ENCODE data around the gene PDE3A. TPM values are rescaled to one million over a fixed set of nuclear protein-coding genes. Genes with fewer than 3 reads are reported as not detected.
A peak's percentile ranks its signal among the peaks of the same experiment; 100 is the strongest.

PDE3A gene
- polyA plus RNA-seq, 1 of the 3 experiments (the other 2 are of a cell fraction) = 0.67 TPM

DNA sequence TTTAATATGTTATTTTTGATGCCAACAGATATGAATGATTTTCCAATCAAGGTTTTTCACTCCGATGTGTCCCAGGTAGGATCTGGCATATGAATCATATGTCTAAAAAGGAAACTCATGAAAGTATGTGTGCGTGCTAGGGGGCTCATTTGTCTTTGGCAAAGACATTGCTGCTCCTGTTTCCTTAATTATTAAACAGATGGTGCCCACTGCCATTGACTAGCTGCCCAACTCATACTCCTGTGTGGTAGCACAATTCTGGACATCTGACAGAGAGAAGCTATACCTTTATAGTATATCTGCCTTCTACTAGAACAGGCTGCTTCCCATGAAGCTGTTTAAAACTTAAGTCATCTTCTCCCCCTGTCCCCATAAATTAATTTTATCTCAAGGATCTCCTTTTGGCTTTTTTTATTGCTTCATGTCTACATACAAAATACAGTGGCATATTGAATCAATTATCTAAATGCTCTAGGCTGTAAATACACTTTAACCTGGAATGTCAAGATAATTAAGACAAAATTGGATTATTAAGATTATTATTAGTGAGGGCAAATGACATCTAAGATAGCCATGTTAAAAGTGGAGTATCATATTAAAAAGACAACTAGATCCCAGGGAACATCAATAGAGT is 1.4 kb upstream of the PDE3A start:
- WGBS (ENCODE audit: low lambda C conversion rate) = 57% methylated on average over 2 of the region's 2 CpGs
- no peaks in the 10 kb centered on the region; the same call in 1 of the 2 replicates for H4K20me1 ChIP-seq (ENCODE audit: insufficient read depth)
- no peaks in the 10 kb centered on the region for H3K36me3 ChIP-seq (replicated peaks in 1 of 2; ENCODE audit: control insufficient read depth in 1 of 2, insufficient read depth in 2 of 2, low read length in 1 of 2)
- H3K4me3 ChIP-seq (ENCODE audit: low read depth in 2 of 2, low read length in 1 of 2) = no peak overlapping the region; a peak in 1 of 4 replicates
- ChIA-PET CTCF (interaction anchor here (0.6 to 2.5 kb wide), 10 partner anchors 9 to 628 kb away, joined by 3 to 5 read pairs (median 3); no protein-coding TSS in a partner anchor), POLR2A (interaction anchor here (0.8 kb wide), 1 partner anchor 221 kb away, joined by 3 read pairs; no protein-coding TSS in a partner anchor)
- H3K27me3 ChIP-seq (ENCODE audit: insufficient read depth) = no peaks in the 10 kb centered on the region
- H3K9ac ChIP-seq = 0 out of 2 replicates have a peak overlapping the region, but pooled peaks have one; percentile 90
- no peak overlapping the region for H2AFZ ChIP-seq (ENCODE audit: low read depth)
- H3K27ac ChIP-seq (ENCODE audit: low read depth in 2 of 2, low read length in 1 of 2) = peak overlapping the region; percentile 95 to 96; a peak in 3 of 4 replicates
- no peaks in the 10 kb centered on the region for H3K9me3 ChIP-seq
- H3F3A ChIP-seq (replicated peaks; ENCODE audit: insufficient read depth) = peaks cover 8% of the 10 kb centered on the region
- peaks cover 0 to 12% of the 10 kb centered on the region in 2 experiments; a peak in 2 of 4 replicates for H3K4me1 ChIP-seq (ENCODE audit: control insufficient read depth in 1 of 2, insufficient read depth in 2 of 2, low read depth in 1 of 2, low read length in 1 of 2)
- peaks cover 29% of the 10 kb centered on the region for H3K79me2 ChIP-seq (ENCODE audit: insufficient read depth)
- DNase-seq = peak; percentile 39
- H3K9me2 ChIP-seq = no peaks in the 10 kb centered on the region
- peak overlapping the region; percentile 93; the same call in 1 of the 2 replicates for H3K4me2 ChIP-seq
- no peak for TF ChIP-seq EZH2phosphoT487 (IDR thresholded peaks at IDR 0.05; ENCODE audit: borderline replicate concordance, low read depth)
- TF ChIP-seq EP300 (IDR thresholded peaks at IDR 0.05; ENCODE audit: borderline replicate concordance in 1 of 2, low read depth in 1 of 2, low read length in 1 of 2) = peak in 1 of 2 experiments; percentile 87; a peak in 2 of 4 replicates
- no peak for TF ChIP-seq JUND (IDR thresholded peaks at IDR 0.05)
- TF ChIP-seq RCOR1 (IDR thresholded peaks at IDR 0.05; ENCODE audit: low read length) = peak; percentile 50; the same call in 1 of the 2 replicates
- TF ChIP-seq POLR2AphosphoS5 (IDR thresholded peaks at IDR 0.05; ENCODE audit: low read depth, low read length) = peak; percentile 36; the same call in 1 of the 2 replicates
- TF ChIP-seq TEAD4 (IDR thresholded peaks at IDR 0.05; ENCODE audit: borderline replicate concordance, insufficient read depth) = 0 out of 2 replicates have a peak, but pooled peaks have one; percentile 29
- TF ChIP-seq YY1 (IDR thresholded peaks at IDR 0.05; ENCODE audit: low read depth) = no peak
- TF ChIP-seq, protein P1, sequence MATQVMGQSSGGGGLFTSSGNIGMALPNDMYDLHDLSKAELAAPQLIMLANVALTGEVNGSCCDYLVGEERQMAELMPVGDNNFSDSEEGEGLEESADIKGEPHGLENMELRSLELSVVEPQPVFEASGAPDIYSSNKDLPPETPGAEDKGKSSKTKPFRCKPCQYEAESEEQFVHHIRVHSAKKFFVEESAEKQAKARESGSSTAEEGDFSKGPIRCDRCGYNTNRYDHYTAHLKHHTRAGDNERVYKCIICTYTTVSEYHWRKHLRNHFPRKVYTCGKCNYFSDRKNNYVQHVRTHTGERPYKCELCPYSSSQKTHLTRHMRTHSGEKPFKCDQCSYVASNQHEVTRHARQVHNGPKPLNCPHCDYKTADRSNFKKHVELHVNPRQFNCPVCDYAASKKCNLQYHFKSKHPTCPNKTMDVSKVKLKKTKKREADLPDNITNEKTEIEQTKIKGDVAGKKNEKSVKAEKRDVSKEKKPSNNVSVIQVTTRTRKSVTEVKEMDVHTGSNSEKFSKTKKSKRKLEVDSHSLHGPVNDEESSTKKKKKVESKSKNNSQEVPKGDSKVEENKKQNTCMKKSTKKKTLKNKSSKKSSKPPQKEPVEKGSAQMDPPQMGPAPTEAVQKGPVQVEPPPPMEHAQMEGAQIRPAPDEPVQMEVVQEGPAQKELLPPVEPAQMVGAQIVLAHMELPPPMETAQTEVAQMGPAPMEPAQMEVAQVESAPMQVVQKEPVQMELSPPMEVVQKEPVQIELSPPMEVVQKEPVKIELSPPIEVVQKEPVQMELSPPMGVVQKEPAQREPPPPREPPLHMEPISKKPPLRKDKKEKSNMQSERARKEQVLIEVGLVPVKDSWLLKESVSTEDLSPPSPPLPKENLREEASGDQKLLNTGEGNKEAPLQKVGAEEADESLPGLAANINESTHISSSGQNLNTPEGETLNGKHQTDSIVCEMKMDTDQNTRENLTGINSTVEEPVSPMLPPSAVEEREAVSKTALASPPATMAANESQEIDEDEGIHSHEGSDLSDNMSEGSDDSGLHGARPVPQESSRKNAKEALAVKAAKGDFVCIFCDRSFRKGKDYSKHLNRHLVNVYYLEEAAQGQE (IDR thresholded peaks at IDR 0.05; ENCODE audit: low read depth, low read length) = no peak
- TF ChIP-seq NRF1 (IDR thresholded peaks at IDR 0.05; ENCODE audit: low read depth, low read length) = no peak
- no peak for TF ChIP-seq NFIC (IDR thresholded peaks at IDR 0.05; ENCODE audit: borderline replicate concordance)
- TF ChIP-seq, protein P2, sequence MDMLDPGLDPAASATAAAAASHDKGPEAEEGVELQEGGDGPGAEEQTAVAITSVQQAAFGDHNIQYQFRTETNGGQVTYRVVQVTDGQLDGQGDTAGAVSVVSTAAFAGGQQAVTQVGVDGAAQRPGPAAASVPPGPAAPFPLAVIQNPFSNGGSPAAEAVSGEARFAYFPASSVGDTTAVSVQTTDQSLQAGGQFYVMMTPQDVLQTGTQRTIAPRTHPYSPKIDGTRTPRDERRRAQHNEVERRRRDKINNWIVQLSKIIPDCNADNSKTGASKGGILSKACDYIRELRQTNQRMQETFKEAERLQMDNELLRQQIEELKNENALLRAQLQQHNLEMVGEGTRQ (IDR thresholded peaks at IDR 0.05; ENCODE audit: borderline replicate concordance, low read depth, low read length) = no peak
- peak; percentile 14; the same call in 1 of the 2 replicates for TF ChIP-seq MXI1 (IDR thresholded peaks at IDR 0.05; ENCODE audit: low read depth, low read length)
- TF ChIP-seq FOXM1 (IDR thresholded peaks at IDR 0.05; ENCODE audit: low read depth) = no peak
- TF ChIP-seq, protein P3, sequence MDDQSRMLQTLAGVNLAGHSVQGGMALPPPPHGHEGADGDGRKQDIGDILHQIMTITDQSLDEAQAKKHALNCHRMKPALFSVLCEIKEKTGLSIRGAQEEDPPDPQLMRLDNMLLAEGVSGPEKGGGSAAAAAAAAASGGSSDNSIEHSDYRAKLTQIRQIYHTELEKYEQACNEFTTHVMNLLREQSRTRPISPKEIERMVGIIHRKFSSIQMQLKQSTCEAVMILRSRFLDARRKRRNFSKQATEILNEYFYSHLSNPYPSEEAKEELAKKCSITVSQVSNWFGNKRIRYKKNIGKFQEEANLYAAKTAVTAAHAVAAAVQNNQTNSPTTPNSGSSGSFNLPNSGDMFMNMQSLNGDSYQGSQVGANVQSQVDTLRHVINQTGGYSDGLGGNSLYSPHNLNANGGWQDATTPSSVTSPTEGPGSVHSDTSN (IDR thresholded peaks at IDR 0.05) = no peak
- no peak for TF ChIP-seq FOSL2 (IDR thresholded peaks at IDR 0.05; ENCODE audit: borderline replicate concordance, low read depth)
- TF ChIP-seq, protein P4, sequence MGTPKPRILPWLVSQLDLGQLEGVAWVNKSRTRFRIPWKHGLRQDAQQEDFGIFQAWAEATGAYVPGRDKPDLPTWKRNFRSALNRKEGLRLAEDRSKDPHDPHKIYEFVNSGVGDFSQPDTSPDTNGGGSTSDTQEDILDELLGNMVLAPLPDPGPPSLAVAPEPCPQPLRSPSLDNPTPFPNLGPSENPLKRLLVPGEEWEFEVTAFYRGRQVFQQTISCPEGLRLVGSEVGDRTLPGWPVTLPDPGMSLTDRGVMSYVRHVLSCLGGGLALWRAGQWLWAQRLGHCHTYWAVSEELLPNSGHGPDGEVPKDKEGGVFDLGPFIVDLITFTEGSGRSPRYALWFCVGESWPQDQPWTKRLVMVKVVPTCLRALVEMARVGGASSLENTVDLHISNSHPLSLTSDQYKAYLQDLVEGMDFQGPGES (IDR thresholded peaks at IDR 0.05; ENCODE audit: low read depth, low read length) = no peak
- no peak for TF ChIP-seq ELF1 (IDR thresholded peaks at IDR 0.05)
- TF ChIP-seq, protein P5, sequence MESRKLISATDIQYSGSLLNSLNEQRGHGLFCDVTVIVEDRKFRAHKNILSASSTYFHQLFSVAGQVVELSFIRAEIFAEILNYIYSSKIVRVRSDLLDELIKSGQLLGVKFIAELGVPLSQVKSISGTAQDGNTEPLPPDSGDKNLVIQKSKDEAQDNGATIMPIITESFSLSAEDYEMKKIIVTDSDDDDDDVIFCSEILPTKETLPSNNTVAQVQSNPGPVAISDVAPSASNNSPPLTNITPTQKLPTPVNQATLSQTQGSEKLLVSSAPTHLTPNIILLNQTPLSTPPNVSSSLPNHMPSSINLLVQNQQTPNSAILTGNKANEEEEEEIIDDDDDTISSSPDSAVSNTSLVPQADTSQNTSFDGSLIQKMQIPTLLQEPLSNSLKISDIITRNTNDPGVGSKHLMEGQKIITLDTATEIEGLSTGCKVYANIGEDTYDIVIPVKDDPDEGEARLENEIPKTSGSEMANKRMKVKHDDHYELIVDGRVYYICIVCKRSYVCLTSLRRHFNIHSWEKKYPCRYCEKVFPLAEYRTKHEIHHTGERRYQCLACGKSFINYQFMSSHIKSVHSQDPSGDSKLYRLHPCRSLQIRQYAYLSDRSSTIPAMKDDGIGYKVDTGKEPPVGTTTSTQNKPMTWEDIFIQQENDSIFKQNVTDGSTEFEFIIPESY (IDR thresholded peaks at IDR 0.05; ENCODE audit: borderline replicate concordance, low read depth) = no peak
- TF ChIP-seq RAD21 (IDR thresholded peaks at IDR 0.05; ENCODE audit: low read length) = 0 out of 2 replicates have a peak, but pooled peaks have one; percentile 7
- no peak for TF ChIP-seq SIN3A (IDR thresholded peaks at IDR 0.05; ENCODE audit: borderline replicate concordance, low read depth, low read length)
- no peak for TF ChIP-seq MEF2A (IDR thresholded peaks at IDR 0.05; ENCODE audit: borderline replicate concordance, low read depth)
- TF ChIP-seq, protein P6, sequence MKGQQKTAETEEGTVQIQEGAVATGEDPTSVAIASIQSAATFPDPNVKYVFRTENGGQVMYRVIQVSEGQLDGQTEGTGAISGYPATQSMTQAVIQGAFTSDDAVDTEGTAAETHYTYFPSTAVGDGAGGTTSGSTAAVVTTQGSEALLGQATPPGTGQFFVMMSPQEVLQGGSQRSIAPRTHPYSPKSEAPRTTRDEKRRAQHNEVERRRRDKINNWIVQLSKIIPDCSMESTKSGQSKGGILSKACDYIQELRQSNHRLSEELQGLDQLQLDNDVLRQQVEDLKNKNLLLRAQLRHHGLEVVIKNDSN (IDR thresholded peaks at IDR 0.05; ENCODE audit: borderline replicate concordance, low read depth) = no peak
- TF ChIP-seq TCF12 (IDR thresholded peaks at IDR 0.05) = peak; percentile 50

Measured in SK-N-SH (cell line).